Stimulated activated memory B cell treated with anti-CD40 and anti-IgM and Interleukin-4, amounts not matched to agents 10 μg/mL and 1 μg/mL and 100 μg/mL, for 72 hours (primary cell): ENCODE data around the gene NES.
A peak's percentile ranks its signal among the peaks of the same experiment; 100 is the strongest.
"Not testable (repeated sequence)": the region's sequence is repeated elsewhere in the genome, so short reads cannot be mapped to it uniquely, and the experiment has no call there.

Experiments used
- ATAC-seq: fragments of 150-1000 bp; cut with Tn5 transposase; 2 replicates; pipeline ENCODE4 v1.10.0; 2021
- H3K27ac Mint-ChIP-seq: one replicate; pipeline ENCODE4 v1.8.0; 2022; ENCODE audit warnings: mild to moderate bottlenecking, mixed read lengths
- H3K27me3 Mint-ChIP-seq: one replicate; pipeline ENCODE4 v1.8.0; 2022; ENCODE audit warnings: mixed read lengths
- H3K36me3 Mint-ChIP-seq: one replicate; pipeline ENCODE4 v1.8.0; 2022; ENCODE audit warnings: mixed read lengths
- H3K4me1 Mint-ChIP-seq: one replicate; pipeline ENCODE4 v1.8.0; 2022; ENCODE audit warnings: mixed read lengths
- H3K4me3 Mint-ChIP-seq: one replicate; pipeline ENCODE4 v1.8.0; 2022; ENCODE audit warnings: mild to moderate bottlenecking, moderate library complexity, mixed read lengths
- H3K9me3 Mint-ChIP-seq: one replicate; pipeline ENCODE4 v1.8.0; 2022; ENCODE audit warnings: mixed read lengths

The NES gene

DNA sequence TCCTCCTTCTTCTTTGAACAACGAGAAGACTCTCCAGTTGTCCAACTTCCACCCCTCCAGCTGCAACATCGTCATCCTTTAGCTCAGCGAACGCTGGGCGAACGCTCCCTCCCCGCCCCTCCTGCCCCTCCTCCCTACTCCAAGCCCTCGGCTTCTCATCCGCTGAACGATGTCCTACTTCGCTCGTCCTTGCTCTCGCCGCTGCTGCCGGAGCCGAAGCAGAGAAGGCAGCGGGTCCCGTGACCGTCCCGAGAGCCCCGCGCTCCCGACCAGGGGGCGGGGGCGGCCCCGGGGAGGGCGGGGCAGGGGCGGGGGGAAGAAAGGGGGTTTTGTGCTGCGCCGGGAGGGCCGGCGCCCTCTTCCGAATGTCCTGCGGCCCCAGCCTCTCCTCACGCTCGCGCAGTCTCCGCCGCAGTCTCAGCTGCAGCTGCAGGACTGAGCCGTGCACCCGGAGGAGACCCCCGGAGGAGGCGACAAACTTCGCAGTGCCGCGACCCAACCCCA is 35.4 kb downstream of the NES start, which contains the start of gene BCAN:
Gene BCAN (plus strand): TSS at position 357 of the 504 bp plus-strand sequence. CDS start 3,938 bp downstream, outside the sequence.
- Mint-ChIP-seq H3K9me3 (no peaks in the 10 kb centered on the region), H3K27me3 (peaks cover 97% of the 10 kb centered on the region), H3K27ac (no peak within 1 kb of the TSS), H3K4me1 (peaks cover 30% of the 10 kb centered on the region), H3K4me3 (peak within 1 kb of the TSS; percentile 67), H3K36me3 (no peaks in the 10 kb centered on the region)
- ATAC-seq: no peak

DNA sequence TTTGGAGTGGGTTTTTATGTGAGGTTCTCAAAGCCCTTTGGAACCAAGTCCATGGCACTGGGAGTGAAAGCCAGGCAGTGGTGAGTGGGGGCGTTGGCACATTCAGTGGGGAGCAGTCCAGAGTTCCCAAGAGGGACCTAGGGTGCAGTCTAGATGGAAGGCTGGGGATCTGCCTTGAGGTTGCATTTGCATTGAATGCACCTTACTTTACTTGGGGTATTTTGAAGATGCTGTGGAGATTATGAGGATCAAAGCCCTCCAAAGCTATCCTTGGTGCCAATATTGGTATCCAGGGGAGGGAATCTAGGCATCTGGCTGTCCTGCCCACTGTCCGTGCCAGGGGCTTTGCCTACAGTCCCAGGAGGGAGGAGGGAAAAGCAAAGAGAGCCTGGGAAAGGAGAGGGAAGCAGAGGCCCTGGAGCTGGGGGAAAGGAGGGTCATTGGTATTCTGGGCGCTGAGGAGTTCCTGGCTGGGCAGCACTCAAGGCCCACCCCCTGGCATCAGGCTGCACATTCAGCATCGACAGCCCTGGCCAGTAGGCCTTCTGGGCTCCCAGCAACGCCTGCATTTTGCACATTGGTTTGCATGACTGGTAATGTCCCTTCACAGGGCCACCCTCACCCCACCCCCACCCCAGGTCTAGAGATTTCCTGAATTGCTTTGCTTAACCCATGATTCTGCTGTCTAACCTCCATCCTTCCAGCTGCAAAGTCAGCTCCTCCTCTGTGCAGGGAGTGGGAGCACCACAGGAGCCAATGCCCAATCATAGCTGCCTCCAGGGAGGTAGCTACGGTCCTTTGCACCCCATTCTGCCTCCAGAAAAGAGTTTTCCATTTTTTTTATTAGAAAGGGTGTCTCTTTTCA is 36.1 kb downstream of the NES start:
- no peak for ATAC-seq
- H3K27me3 Mint-ChIP-seq: peaks cover 97% of the 10 kb centered on the region

GRCh38 chr1:156639601-156640101 is 37.6 kb downstream of the NES start:
- ATAC-seq: no peak
- Mint-ChIP-seq H3K27me3 (peaks cover 92% of the 10 kb centered on the region), H3K9me3 (no peaks in the 10 kb centered on the region), H3K27ac (no peak overlapping the region), H3K4me1 (peaks cover 30% of the 10 kb centered on the region), H3K4me3 (no peak overlapping the region), H3K36me3 (no peaks in the 10 kb centered on the region)

More for the DNA sequence above, 36.1 kb downstream of the NES start:
- H3K4me1 Mint-ChIP-seq: peaks cover 30% of the 10 kb centered on the region
- H3K9me3 Mint-ChIP-seq: no peaks in the 10 kb centered on the region
- no peaks in the 10 kb centered on the region for H3K36me3 Mint-ChIP-seq
- H3K4me3 Mint-ChIP-seq: no peak overlapping the region
- H3K27ac Mint-ChIP-seq: no peak overlapping the region

- H3K4me1 Mint-ChIP-seq: peaks cover 23% of the 10 kb centered on the region
- no peak for ATAC-seq
- peaks cover 91% of the 10 kb centered on the region for H3K27me3 Mint-ChIP-seq
- H3K36me3 Mint-ChIP-seq: no peaks in the 10 kb centered on the region
- H3K27ac Mint-ChIP-seq: no peak overlapping the region
- H3K9me3 Mint-ChIP-seq: no peaks in the 10 kb centered on the region
- no peak overlapping the region for H3K4me3 Mint-ChIP-seq
Measured at GRCh38 chr1:156638189-156638985, 38.8 kb downstream of the NES start.

- peaks cover 62% of the 10 kb centered on the region for H3K27me3 Mint-ChIP-seq
- no peak overlapping the region for H3K27ac Mint-ChIP-seq
- no peaks in the 10 kb centered on the region for H3K36me3 Mint-ChIP-seq
- ATAC-seq: no peak
- H3K4me1 Mint-ChIP-seq: no peaks in the 10 kb centered on the region
- H3K9me3 Mint-ChIP-seq: no peaks in the 10 kb centered on the region
- H3K4me3 Mint-ChIP-seq: no peak overlapping the region
Measured at GRCh38 chr1:156632355-156632754, 44.9 kb downstream of the NES start.

DNA sequence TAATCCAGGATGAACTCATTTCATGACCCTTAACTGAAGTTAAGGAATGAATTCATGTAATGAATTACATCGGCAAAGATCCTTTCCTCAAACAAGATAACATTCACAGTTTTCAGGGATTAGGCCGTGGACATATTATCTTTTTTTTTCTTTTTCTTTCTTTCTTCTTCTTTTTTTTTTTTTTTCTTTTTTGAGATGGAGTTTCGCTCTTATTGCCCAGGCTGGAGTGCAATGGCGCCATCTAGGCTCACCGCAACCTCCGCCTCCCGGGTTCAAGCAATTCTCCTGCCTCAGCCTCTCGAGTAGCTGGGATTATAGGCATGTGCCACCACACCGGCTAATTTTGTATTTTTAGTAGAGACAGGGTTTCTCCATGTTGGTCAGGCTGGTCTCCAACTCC is 46.1 kb downstream of the NES start:
- not testable (repeated sequence) for H3K4me3 Mint-ChIP-seq, ATAC-seq, H3K36me3 Mint-ChIP-seq, H3K4me1 Mint-ChIP-seq, H3K9me3 Mint-ChIP-seq, H3K27ac Mint-ChIP-seq
- H3K27me3 Mint-ChIP-seq: peaks cover 52% of the 10 kb centered on the region

GRCh38 chr1:156629823-156630449 is 47.3 kb downstream of the NES start:
- no peak for ATAC-seq
- Mint-ChIP-seq H3K27me3 (peaks cover 58% of the 10 kb centered on the region), H3K9me3 (no peaks in the 10 kb centered on the region), H3K4me1 (peaks cover 9% of the 10 kb centered on the region), H3K36me3 (no peaks in the 10 kb centered on the region), H3K27ac (no peak overlapping the region), H3K4me3 (no peak overlapping the region)

DNA sequence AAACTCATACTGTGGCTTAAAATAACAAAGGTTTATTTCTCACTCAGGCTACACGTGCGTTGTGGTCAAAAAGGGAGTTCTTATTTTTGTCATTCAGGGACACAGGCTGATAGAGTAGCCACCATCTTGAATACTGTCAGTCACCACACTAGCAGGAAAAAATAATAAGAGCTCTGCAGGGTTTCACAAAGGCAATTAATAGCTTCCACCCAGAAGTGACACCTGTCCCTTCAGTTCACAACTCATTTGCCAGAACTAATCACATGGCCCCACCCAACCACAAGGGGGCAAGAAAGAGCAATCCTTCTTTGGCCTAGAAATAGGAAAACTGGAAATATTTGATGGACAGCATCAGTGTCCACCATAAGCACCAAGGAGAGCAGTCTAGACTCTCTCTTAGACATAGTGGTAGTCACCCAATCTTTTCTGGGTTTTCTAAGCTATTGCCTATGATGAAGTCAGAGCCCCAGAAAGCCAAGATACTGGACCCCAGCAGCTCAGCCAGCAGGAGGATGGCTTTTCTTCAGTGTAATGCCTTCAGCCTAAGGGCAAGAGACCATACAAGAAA is 49.8 kb downstream of the NES start:
- no peaks in the 10 kb centered on the region for H3K36me3 Mint-ChIP-seq
- H3K27me3 Mint-ChIP-seq: peaks cover 52% of the 10 kb centered on the region
- H3K27ac Mint-ChIP-seq: no peak overlapping the region
- no peak for ATAC-seq
- no peak overlapping the region for H3K4me3 Mint-ChIP-seq
- H3K9me3 Mint-ChIP-seq: no peaks in the 10 kb centered on the region
- H3K4me1 Mint-ChIP-seq: peaks cover 15% of the 10 kb centered on the region

DNA sequence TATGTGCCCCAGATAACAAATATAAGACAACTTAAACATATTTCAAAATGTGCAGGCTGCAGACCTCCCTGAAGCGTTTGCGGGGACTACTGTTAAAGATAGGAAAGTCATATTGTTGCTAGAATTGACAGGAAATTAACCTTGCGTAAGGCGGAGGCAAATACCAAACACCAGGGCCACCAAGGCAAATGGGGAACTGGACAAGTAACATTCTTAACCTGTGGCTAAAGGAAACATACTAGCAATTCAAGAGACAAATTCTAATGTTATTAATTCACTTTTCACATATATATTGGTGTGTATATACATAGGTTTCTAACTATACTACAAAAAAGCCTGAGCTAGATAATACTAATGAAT is 51.1 kb downstream of the NES start:
- Mint-ChIP-seq H3K4me3 (no peak overlapping the region), H3K9me3 (no peaks in the 10 kb centered on the region), H3K27me3 (peaks cover 52% of the 10 kb centered on the region), H3K4me1 (peaks cover 15% of the 10 kb centered on the region), H3K27ac (no peak overlapping the region), H3K36me3 (no peaks in the 10 kb centered on the region)
- ATAC-seq: no peak

DNA sequence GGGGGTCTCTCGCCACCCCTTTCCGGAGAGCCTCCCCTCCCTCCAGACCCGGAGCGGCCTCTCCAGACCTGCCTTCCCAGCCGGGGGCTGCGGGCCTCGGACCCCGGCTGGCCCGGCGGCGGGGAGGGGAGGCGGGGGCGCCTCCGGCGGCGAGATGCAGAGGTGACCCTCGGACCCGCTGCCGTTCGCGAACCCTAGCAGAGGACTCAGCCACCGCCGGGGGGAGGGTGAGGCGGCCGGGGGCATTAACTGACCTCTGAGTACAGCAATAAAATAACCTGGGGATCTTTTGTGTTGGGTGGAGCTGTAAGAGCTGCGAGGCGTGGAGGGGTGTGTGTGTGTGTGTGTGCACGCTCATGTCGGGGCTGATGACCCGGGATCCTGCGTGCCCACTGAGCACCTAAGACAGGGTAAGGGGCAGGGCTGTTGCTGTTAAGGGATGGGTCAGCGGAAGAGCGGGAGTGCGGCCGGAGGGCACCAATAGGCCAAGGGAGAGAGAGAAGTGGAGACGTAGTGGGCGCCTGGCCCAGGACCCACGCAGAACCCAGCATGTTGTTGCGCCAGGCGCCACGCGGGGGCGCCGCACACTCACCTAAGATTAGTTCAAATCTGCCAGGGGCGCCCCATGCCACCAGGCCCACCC is 51.6 kb downstream of the NES start:
- H3K27me3 Mint-ChIP-seq: peaks cover 50% of the 10 kb centered on the region
- no peaks in the 10 kb centered on the region for H3K9me3 Mint-ChIP-seq
- H3K4me1 Mint-ChIP-seq: peaks cover 15% of the 10 kb centered on the region
- no peaks in the 10 kb centered on the region for H3K36me3 Mint-ChIP-seq
- ATAC-seq: peak; percentile 56
- H3K27ac Mint-ChIP-seq: no peak overlapping the region
- H3K4me3 Mint-ChIP-seq: peak overlapping the region; percentile 57

DNA sequence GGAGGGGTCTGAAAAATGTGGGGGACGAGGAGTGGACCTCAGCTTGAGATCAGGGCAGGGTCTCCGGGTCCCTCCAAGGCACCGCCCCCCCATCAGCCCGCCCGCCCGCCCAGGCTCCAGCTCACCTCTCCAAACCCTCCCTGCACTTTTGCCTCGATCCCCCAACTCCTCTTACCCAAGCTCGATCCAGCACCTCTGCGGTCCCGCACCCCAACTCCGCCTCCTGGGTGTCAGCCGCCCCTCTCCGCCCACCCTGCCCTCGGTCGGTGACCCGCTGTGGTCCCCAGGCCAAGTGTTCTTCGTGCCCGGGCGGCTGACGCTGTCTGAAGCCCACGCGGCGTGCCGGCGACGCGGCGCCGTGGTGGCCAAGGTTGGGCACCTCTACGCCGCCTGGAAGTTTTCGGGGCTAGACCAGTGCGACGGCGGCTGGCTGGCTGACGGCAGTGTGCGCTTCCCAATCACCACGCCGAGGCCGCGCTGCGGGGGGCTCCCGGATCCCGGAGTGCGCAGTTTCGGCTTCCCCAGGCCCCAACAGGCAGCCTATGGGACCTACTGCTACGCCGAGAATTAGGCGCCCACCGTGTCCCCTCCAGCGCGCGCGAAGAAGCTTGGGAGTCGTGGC is 52.3 kb downstream of the NES start:
- H3K4me1 Mint-ChIP-seq: peaks cover 15% of the 10 kb centered on the region
- ATAC-seq: no peak
- H3K4me3 Mint-ChIP-seq: peak overlapping the region; percentile 57
- no peak overlapping the region for H3K27ac Mint-ChIP-seq
- H3K36me3 Mint-ChIP-seq: no peaks in the 10 kb centered on the region
- H3K9me3 Mint-ChIP-seq: no peaks in the 10 kb centered on the region
- H3K27me3 Mint-ChIP-seq: peaks cover 51% of the 10 kb centered on the region

DNA sequence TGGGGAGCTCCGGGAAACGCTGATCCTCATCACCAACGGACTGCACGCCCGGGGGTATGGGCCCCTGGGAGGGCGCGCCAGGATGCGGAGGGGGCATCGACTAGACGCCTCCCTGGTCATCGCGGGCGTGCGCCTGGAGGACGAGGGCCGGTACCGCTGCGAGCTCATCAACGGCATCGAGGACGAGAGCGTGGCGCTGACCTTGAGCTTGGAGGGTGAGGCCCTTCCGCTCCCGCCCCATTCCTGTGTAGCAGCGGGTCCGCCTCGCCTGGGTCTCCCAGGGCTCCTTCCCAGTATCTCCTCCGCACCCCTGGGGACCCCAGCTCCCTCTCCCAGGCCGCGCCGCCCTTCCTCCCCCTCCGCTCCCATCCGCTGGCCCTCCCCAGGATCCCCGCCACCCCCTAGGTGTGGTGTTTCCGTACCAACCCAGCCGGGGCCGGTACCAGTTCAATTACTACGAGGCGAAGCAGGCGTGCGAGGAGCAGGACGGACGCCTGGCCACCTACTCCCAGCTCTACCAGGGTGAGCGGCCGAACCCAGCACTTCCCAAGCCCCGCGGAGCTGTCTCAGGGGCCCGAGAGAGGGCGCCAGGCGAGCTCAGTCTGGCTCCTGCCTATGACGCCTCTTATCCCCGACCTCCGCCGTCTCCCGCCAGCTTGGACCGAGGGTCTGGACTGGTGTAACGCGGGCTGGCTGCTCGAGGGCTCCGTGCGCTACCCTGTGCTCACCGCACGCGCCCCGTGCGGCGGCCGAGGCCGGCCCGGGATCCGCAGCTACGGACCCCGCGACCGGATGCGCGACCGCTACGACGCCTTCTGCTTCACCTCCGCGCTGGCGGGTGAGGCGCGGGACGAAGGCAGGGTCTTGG is 53.0 kb downstream of the NES start:
- no peaks in the 10 kb centered on the region for H3K36me3 Mint-ChIP-seq
- peaks cover 58% of the 10 kb centered on the region for H3K27me3 Mint-ChIP-seq
- peaks cover 15% of the 10 kb centered on the region for H3K4me1 Mint-ChIP-seq
- H3K27ac Mint-ChIP-seq: no peak overlapping the region
- peak overlapping the region; percentile 57 for H3K4me3 Mint-ChIP-seq
- H3K9me3 Mint-ChIP-seq: no peaks in the 10 kb centered on the region
- peak; percentile 75 for ATAC-seq

DNA sequence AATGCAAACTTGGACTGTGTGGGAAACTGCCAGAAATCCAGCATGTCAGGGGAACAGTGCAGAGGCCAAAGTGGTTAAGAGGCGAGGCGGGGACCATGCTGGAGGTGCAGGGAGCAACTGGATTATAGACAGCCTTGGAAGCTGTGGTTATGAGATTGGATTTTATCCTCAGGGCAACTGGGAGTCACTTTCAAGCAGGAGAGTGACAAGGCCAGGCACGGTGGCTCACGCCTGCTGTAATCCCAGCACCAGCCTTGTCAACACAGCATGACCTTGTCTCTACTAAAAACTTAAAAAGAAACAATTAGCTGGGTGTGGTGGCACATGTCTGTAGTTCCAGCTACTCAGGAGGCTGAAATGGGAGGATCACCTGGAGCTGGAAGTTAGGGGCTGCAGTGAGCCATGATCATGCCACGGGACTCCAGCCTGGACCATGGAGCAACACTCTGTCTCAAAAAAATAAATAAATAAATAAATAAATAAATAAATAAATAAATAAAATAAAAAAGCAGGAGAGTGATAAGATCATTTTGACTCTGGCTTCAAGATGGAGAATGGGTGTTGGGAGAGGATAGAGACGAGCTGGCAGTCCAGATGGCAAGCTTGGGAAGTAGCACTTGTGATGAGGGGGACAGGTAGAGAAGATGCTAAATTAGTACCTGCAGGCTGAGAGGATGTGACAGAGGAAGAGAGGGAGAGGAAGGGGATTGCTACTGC is 54.5 kb downstream of the NES start:
- H3K9me3 Mint-ChIP-seq: no peaks in the 10 kb centered on the region
- peaks cover 15% of the 10 kb centered on the region for H3K4me1 Mint-ChIP-seq
- H3K27ac Mint-ChIP-seq: no peak overlapping the region
- H3K4me3 Mint-ChIP-seq: no peak overlapping the region
- H3K36me3 Mint-ChIP-seq: no peaks in the 10 kb centered on the region
- peaks cover 64% of the 10 kb centered on the region for H3K27me3 Mint-ChIP-seq
- no peak for ATAC-seq
